HFF-Myc (cell line): Measurements from ENCODE around the gene CNTN4.
"Not testable (repeated sequence)": the region's sequence is repeated elsewhere in the genome, so short reads cannot be mapped to it uniquely, and the experiment has no call there.

Source experiments
- DNase-seq: peaks from one replicate; pipeline ENCODE4 v3.0.0-alpha.2; 2011; ENCODE audit warnings: low read depth; ENCODE audit errors: extremely low read depth
- H3K4me3 ChIP-seq: replicated peaks from 2 replicates; pipeline ENCODE4 v1.5.1; 2011; ENCODE audit warnings: low read depth, mild to moderate bottlenecking, control low read depth, low read length
- TF ChIP-seq, protein P1 (sequence below): IDR thresholded peaks from 2 replicates; pipeline ENCODE4 v1.5.1; 2012; ENCODE audit warnings: mild to moderate bottlenecking, low read depth, low read length, control low read depth; ENCODE audit errors: missing control alignments

Gene CNTN4

DNA sequence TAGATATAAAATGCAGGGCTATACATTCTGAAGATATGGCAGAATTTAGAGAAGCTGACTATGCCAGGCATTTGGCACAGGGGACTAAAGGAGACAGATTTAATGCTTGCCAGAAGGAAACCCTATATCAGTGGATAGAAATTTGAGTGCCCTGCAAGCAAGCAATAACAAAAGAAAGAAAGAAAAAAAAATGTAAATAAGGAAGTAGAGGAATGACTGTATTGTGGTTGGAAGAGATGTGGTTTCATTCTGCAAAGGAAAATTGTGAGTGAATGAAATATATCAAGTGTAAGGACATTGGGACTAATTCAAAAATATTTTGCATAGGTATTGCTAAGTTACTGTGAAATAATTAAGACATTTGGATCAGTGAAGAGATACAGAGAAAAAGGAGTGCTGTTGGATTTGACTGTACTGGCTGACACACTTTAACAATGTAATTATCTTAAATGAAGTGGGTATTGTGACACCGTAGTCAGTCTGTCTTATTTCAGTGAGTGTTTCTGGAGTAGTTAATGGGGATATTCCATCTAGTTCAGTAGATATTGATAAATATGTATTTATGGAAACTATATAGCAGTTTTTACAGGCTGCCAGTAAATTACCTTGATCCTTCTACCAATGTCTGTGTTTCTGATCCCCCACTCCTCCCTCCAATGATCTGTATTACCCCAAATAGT lies 418.2 kb downstream of the CNTN4 start:
- DNase-seq, result no peak
- TF ChIP-seq, protein P1, sequence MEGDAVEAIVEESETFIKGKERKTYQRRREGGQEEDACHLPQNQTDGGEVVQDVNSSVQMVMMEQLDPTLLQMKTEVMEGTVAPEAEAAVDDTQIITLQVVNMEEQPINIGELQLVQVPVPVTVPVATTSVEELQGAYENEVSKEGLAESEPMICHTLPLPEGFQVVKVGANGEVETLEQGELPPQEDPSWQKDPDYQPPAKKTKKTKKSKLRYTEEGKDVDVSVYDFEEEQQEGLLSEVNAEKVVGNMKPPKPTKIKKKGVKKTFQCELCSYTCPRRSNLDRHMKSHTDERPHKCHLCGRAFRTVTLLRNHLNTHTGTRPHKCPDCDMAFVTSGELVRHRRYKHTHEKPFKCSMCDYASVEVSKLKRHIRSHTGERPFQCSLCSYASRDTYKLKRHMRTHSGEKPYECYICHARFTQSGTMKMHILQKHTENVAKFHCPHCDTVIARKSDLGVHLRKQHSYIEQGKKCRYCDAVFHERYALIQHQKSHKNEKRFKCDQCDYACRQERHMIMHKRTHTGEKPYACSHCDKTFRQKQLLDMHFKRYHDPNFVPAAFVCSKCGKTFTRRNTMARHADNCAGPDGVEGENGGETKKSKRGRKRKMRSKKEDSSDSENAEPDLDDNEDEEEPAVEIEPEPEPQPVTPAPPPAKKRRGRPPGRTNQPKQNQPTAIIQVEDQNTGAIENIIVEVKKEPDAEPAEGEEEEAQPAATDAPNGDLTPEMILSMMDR, result no peak
- H3K4me3 ChIP-seq, result no peak overlapping the region

- DNase-seq, result no peak
Measured at GRCh38 chr3:2517500-2518172, 419.0 kb downstream of the CNTN4 start.

GRCh38 chr3:2523281-2523836 lies 424.7 kb downstream of the CNTN4 start:
- no peak overlapping the region for H3K4me3 ChIP-seq
- DNase-seq, result no peak
- TF ChIP-seq, protein P1, result no peak

More at GRCh38 chr3:2517500-2518172, 419.0 kb downstream of the CNTN4 start:
- TF ChIP-seq, protein P1, result no peak
- no peak overlapping the region for H3K4me3 ChIP-seq

DNA sequence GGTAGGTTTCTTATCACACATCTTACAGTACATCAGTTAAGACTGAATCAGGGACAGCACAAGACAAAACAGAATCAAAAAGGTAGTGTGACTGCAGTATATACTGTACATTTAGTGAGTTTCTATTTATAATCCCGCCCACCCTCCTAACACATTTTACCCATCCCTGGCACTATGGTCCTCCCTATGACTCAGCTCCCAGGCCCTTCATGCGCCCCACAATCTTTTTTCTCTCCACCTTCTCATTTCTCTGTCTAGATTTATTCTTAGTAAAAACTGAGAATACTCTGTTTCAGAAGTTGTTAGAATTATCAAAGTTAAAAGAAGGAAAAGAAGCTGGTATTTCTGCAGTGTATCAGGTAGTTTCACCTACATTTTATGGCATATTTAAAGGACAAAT lies 427.3 kb downstream of the CNTN4 start:
- TF ChIP-seq, protein P1, result no peak
- DNase-seq, result no peak
- H3K4me3 ChIP-seq, result no peak overlapping the region

DNA sequence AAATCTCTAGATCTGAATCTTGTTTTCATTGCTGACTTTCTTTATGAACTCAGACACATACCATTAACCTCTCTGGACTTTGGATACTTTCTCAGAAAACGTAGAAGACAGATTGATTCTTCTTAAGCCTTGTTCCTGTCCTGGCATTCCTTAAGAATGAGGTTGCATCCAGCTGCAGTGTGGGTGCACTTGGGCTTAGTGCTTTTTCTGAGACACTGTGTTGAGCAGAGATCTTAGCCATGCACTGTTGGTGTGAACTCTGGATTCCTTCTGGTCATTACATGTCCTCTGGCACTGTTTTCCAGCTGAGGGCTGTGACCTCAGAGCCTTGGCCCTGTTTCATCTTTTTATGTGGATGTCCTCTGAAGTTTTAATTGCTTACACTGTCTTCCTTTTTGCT lies 428.3 kb downstream of the CNTN4 start:
- TF ChIP-seq, protein P1, result no peak
- no peak overlapping the region for H3K4me3 ChIP-seq
- no peak for DNase-seq

- not testable (repeated sequence) for DNase-seq, H3K4me3 ChIP-seq
Measured at GRCh38 chr3:2527328-2527727, 428.7 kb downstream of the CNTN4 start.

DNA sequence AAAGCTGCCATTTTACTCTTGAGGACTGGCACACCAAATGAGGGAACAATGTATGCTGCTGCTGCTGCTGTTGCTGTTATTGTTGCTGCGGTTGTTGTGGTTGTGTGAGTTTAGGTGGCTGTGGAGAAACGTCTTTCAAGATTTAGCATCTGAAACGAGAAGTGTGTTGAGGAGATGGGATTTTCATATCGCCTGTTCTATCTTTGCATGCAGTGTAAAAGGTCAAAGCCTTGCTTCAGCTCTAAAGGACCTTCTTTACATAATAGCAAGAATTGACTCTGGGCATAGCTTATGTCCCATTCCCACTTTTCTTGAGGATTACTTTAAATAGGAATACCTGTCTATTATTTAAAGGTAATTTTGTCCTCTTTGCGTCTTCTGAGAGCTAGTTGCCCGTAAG lies 436.1 kb downstream of the CNTN4 start:
- H3K4me3 ChIP-seq, DNase-seq: not testable (repeated sequence)
